Gastrocnemius medialis (tissue), 4 donors: Measurements from ENCODE around the gene MMP15. TPM values are rescaled to one million over a fixed set of nuclear protein-coding genes. Genes with fewer than 3 reads are reported as not detected.
"Not testable (repeated sequence)": the region's sequence is repeated elsewhere in the genome, so short reads cannot be mapped to it uniquely, and the experiment has no call there.

Experiments
- ATAC-seq, 2 donors: fragments of 150-250 bp; one replicate each; pipeline ENCODE4 v1.9.1; 2016
- DNase-seq, 2 donors: peaks; one replicate each; pipeline ENCODE4 v3.0.0-alpha.2; 2019
- H3K27ac ChIP-seq, 4 donors: fragments of 200-600 bp; sonication (generic); 1 replicate in 1 of 4; 2 replicates in 3 of 4; pipeline ENCODE4 v1.5.1; 2016 to 2018; ENCODE audit warnings: mild to moderate bottlenecking in 2 of 4, moderate library complexity in 1 of 4
- H3K27me3 ChIP-seq, 3 donors: fragments of 200-600 bp; sonication (generic) in 2 of 3; 1 replicate in 1 of 3; 2 replicates in 2 of 3; pipeline versions ENCODE4 v1.5.1 to v1.6.0; 2016 to 2019; ENCODE audit warnings: mild to moderate bottlenecking in 1 of 3, moderate library complexity in 1 of 3
- H3K36me3 ChIP-seq, 2 donors: fragments of 200-600 bp; sonication (generic) in 1 of 2; one replicate each; pipeline ENCODE4 v1.5.1; 2017 to 2018
- H3K4me1 ChIP-seq, 2 donors: fragments of 200-600 bp; sonication (generic) in 1 of 2; one replicate each; pipeline ENCODE4 v1.5.1; 2016 to 2017; ENCODE audit warnings: mild to moderate bottlenecking in 2 of 2
- H3K4me3 ChIP-seq, 4 donors: fragments of 200-600 bp; sonication (generic) in 3 of 4; 1 replicate in 1 of 4; 2 replicates in 3 of 4; pipeline ENCODE4 v1.5.1; 2016 to 2019; ENCODE audit warnings: mild to moderate bottlenecking in 2 of 4
- H3K9me3 ChIP-seq, 3 donors: fragments of 200-600 bp; sonication (generic) in 2 of 3; 1 replicate in 1 of 3; 2 replicates in 2 of 3; pipeline ENCODE4 v1.5.1; 2016 to 2019
- CTCF ChIP-seq, 5 experiments: fragments of 450-650 bp in 3 of 5; fragments of 200-600 bp in 2 of 5; sonication (generic) in 2 of 5; IDR thresholded peaks in 4 of 5; conservative IDR thresholded peaks in 1 of 5; 1 replicate in 4 of 5; 2 replicates in 1 of 5; pipeline ENCODE4 v1.5.1; 2016 to 2019; ENCODE audit warnings: antibody characterized with exemption in 5 of 5, mild to moderate bottlenecking in 3 of 5, moderate library complexity in 3 of 5
- POLR2A ChIP-seq, 2 donors: fragments of 450-650 bp; IDR thresholded peaks; one replicate each; pipeline ENCODE4 v1.6.1; 2017; ENCODE audit warnings: antibody characterized with exemption in 2 of 2, mild to moderate bottlenecking in 2 of 2, moderate library complexity in 2 of 2
- in situ Hi-C, 4 donors: fragments of 200-750 bp; cut with MboI; loops; one replicate each; pipeline versions ENCODE4 v1.15.0 to v1.8.0; 2017; ENCODE audit warnings: low sequenced_read_pairs in 4 of 4
- intact Hi-C: fragments of 100-400 bp; cut with DNase I; formaldehyde crosslinking; loops from one replicate; pipeline ENCODE4 v1.15.1; 2023; ENCODE audit warnings: low total_unique reads
- total RNA-seq, 4 donors: library from RNA; depleted of rRNA; stranded (reverse); fragments of >200 nt; gene quantifications; one replicate each; pipeline versions ENCODE4 v1.1.0 to v1.2.3, GENCODE V29; 2016

Gene MMP15
- total RNA-seq, 4 donors from 2014 or later: 2.9 to 8.1 (median 4.9) TPM

GRCh38 chr16:58002936-58003335 lies 22.6 kb upstream of the MMP15 start:
- TF ChIP-seq CTCF (IDR thresholded peaks at IDR 0.05 in 4 of 5, conservative IDR thresholded peaks at IDR 0.05 in 1 of 5) (no peak), POLR2A (IDR thresholded peaks at IDR 0.05) (no peak)
- no peaks in the 10 kb centered on the region for H3K27me3 ChIP-seq
- H3K9me3 ChIP-seq: no peaks in the 10 kb centered on the region
- H3K27ac ChIP-seq: no peak overlapping the region
- ATAC-seq: no peak
- H3K4me1 ChIP-seq: peaks cover 19 to 21% of the 10 kb centered on the region in 2 donors
- DNase-seq: no peak
- peaks cover 0 to 15% of the 10 kb centered on the region in 2 donors for H3K36me3 ChIP-seq
- intact Hi-C loops (loop anchor here (5.0 to 10.0 kb wide), 2 partner anchors 226 to 408 kb away; no protein-coding TSS in a partner anchor), in situ Hi-C loops (loop anchor here (5.0 to 25.0 kb wide), 5 partner anchors 101 to 266 kb away; partner anchors contain the start of gene KATNB1 (in 1 of the 4))
- no peak overlapping the region for H3K4me3 ChIP-seq

- in situ Hi-C loops: loop anchor here (5.0 to 25.0 kb wide), 5 partner anchors 102 to 267 kb away; partner anchors contain the start of gene KATNB1 (in 1 of the 4)
- intact Hi-C loops: loop anchor here (1.0 to 10.0 kb wide), 3 partner anchors 105 to 410 kb away; no protein-coding TSS in a partner anchor
- Histone ChIP-seq H3K4me1 (peaks cover 8 to 12% of the 10 kb centered on the region in 2 donors), H3K4me3 (peak overlapping the region in 1 of 4 donors; percentile 22), H3K36me3 (peaks cover 0 to 14% of the 10 kb centered on the region in 2 donors), H3K27ac (peak overlapping the region in 3 of 4 donors; percentile 33 to 56 (median 48))
- peak in 1 of 2 donors; percentile 72 for DNase-seq
- ATAC-seq, H3K27me3 ChIP-seq, H3K9me3 ChIP-seq: not testable (repeated sequence)
Observed at GRCh38 chr16:58004736-58005135, 20.8 kb upstream of the MMP15 start.

- H3K4me3 ChIP-seq: no peak overlapping the region
- peaks cover 0 to 37% of the 10 kb centered on the region in 2 donors for H3K36me3 ChIP-seq
- DNase-seq (no peak), ATAC-seq (no peak)
- peaks cover 0 to 2% of the 10 kb centered on the region in 2 donors for H3K4me1 ChIP-seq
- no peak overlapping the region for H3K27ac ChIP-seq
- no peaks in the 10 kb centered on the region for H3K27me3 ChIP-seq
- intact Hi-C loops: loop anchor here (10.0 kb wide), 1 partner anchor 415 kb away; no protein-coding TSS in a partner anchor
- no peak for TF ChIP-seq POLR2A (IDR thresholded peaks at IDR 0.05)
- TF ChIP-seq CTCF (IDR thresholded peaks at IDR 0.05 in 4 of 5, conservative IDR thresholded peaks at IDR 0.05 in 1 of 5): no peak
- no peaks in the 10 kb centered on the region for H3K9me3 ChIP-seq
- in situ Hi-C loops: loop anchor here in 3 of 4 donors (10.0 to 25.0 kb wide), 4 partner anchors 115 to 273 kb away; partner anchors contain the start of gene KATNB1 (in 1 of the 3)
Observed at GRCh38 chr16:58009856-58010416, 15.6 kb upstream of the MMP15 start.

- no peak for ATAC-seq
- intact Hi-C loops: no loop called here
Observed at GRCh38 chr16:58010886-58011285, 14.7 kb upstream of the MMP15 start.

More at GRCh38 chr16:58010886-58011285, 14.7 kb upstream of the MMP15 start:
- no peaks in the 10 kb centered on the region for H3K9me3 ChIP-seq
- no peak overlapping the region for H3K4me3 ChIP-seq
- H3K36me3 ChIP-seq: peaks cover 0 to 37% of the 10 kb centered on the region in 2 donors
- no peaks in the 10 kb centered on the region for H3K27me3 ChIP-seq
- H3K27ac ChIP-seq: no peak overlapping the region
- no peaks in the 10 kb centered on the region for H3K4me1 ChIP-seq
- no peak for DNase-seq
- TF ChIP-seq POLR2A (IDR thresholded peaks at IDR 0.05): no peak
- no peak for TF ChIP-seq CTCF (IDR thresholded peaks at IDR 0.05 in 4 of 5, conservative IDR thresholded peaks at IDR 0.05 in 1 of 5)
- in situ Hi-C loops: loop anchor here in 2 of 4 donors (10.0 to 25.0 kb wide), 3 partner anchors 116 to 274 kb away; partner anchors contain the start of gene KATNB1 (in 1 of the 2)
